ENCODE data around the gene LGALS3BP. TPM values are rescaled to one million over a fixed set of nuclear protein-coding genes. Genes with fewer than 3 reads are reported as not detected.
"Not testable (repeated sequence)": the region's sequence is repeated elsewhere in the genome, so short reads cannot be mapped to it uniquely, and the experiment has no call there.

The LGALS3BP gene
- total and polyA plus RNA-seq, 4 donors, result 66.0 to 224 (median 79.2) TPM

DNA sequence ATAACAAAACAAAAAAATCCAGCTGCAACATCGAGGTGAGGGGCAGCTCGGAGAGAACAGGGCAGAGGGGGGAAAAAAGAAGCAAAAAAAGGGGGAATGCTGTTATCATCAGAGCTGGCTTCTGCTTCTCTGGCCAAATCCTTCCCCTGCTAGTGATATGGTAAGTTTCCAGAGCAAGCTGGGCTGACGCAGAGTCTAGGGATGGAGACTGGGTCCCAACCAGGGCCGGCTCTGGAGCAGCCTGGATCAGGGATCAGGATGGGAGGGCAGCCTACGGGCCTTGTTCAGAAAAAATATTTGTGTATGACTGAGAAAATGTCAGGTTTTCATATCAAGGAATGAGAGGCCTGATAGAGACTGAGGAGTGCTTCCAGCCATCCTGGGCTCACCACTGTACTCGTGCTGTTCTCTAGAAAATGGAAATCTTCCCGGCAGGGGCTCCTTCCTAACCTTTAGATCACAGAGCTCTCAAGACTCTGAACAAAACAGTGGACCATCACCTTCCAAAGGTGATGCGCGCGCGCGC, 43.5 kb upstream of the LGALS3BP start:
- no peaks in the 10 kb centered on the region for H3K36me3 ChIP-seq (ENCODE audit: control insufficient read depth in 4 of 4, insufficient read depth in 3 of 4, low read depth in 1 of 4, low read length in 3 of 4)
- no peak for DNase-seq (ENCODE audit: low spot score)
- TF ChIP-seq, protein P1, sequence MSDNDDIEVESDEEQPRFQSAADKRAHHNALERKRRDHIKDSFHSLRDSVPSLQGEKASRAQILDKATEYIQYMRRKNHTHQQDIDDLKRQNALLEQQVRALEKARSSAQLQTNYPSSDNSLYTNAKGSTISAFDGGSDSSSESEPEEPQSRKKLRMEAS (IDR thresholded peaks at IDR 0.05), result no peak
- TF ChIP-seq, protein P2, sequence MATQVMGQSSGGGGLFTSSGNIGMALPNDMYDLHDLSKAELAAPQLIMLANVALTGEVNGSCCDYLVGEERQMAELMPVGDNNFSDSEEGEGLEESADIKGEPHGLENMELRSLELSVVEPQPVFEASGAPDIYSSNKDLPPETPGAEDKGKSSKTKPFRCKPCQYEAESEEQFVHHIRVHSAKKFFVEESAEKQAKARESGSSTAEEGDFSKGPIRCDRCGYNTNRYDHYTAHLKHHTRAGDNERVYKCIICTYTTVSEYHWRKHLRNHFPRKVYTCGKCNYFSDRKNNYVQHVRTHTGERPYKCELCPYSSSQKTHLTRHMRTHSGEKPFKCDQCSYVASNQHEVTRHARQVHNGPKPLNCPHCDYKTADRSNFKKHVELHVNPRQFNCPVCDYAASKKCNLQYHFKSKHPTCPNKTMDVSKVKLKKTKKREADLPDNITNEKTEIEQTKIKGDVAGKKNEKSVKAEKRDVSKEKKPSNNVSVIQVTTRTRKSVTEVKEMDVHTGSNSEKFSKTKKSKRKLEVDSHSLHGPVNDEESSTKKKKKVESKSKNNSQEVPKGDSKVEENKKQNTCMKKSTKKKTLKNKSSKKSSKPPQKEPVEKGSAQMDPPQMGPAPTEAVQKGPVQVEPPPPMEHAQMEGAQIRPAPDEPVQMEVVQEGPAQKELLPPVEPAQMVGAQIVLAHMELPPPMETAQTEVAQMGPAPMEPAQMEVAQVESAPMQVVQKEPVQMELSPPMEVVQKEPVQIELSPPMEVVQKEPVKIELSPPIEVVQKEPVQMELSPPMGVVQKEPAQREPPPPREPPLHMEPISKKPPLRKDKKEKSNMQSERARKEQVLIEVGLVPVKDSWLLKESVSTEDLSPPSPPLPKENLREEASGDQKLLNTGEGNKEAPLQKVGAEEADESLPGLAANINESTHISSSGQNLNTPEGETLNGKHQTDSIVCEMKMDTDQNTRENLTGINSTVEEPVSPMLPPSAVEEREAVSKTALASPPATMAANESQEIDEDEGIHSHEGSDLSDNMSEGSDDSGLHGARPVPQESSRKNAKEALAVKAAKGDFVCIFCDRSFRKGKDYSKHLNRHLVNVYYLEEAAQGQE (IDR thresholded peaks at IDR 0.05), result no peak
- TF ChIP-seq HNF4G (IDR thresholded peaks at IDR 0.05) (no peak), YY1 (IDR thresholded peaks at IDR 0.05) (no peak), GABPA (IDR thresholded peaks at IDR 0.05 in 1 of 2, conservative IDR thresholded peaks at IDR 0.05 in 1 of 2) (no peak), ATF3 (IDR thresholded peaks at IDR 0.05) (no peak), JUND (IDR thresholded peaks at IDR 0.05) (no peak), EGR1 (IDR thresholded peaks at IDR 0.05; ENCODE audit: low read depth in 2 of 2) (no peak), NR2F2 (IDR thresholded peaks at IDR 0.05) (no peak), RXRA (IDR thresholded peaks at IDR 0.05) (no peak), SP1 (IDR thresholded peaks at IDR 0.05) (no peak), FOXA1 (IDR thresholded peaks at IDR 0.05) (no peak), FOXA2 (IDR thresholded peaks at IDR 0.05) (no peak), RAD21 (IDR thresholded peaks at IDR 0.05) (no peak), TAF1 (conservative IDR thresholded peaks at IDR 0.05) (no peak), HNF4A (conservative IDR thresholded peaks at IDR 0.05) (no peak)
- H3K27ac ChIP-seq (ENCODE audit: low read depth in 1 of 2, low read length in 2 of 2), result peak overlapping the region; percentile 83 to 87
- no peaks in the 10 kb centered on the region for H3K9me3 ChIP-seq (ENCODE audit: control insufficient read depth in 4 of 4, low read length in 3 of 4)
- peaks cover 0 to 6% (median 4%) of the 10 kb centered on the region in 4 donors for H3K4me1 ChIP-seq (ENCODE audit: control insufficient read depth in 4 of 4, insufficient read depth in 4 of 4, low read length in 3 of 4)
- peak overlapping the region in 1 of 2 donors; percentile 43 for H3K9ac ChIP-seq (ENCODE audit: low read depth in 1 of 2, low read length in 2 of 2)
- H3K27me3 ChIP-seq (ENCODE audit: control insufficient read depth in 4 of 4, insufficient read depth in 4 of 4, low read length in 3 of 4), result peaks cover 0 to 7% (median 0%) of the 10 kb centered on the region in 4 donors
- 61% methylated on average over 12 of the region's 12 CpGs for WGBS
- no peak overlapping the region for H3K4me3 ChIP-seq (ENCODE audit: low read depth in 1 of 3, low read length in 3 of 3)

GRCh38 chr17:79022507-79022991, 42.8 kb upstream of the LGALS3BP start:
- DNase-seq (ENCODE audit: low spot score), result no peak
- TF ChIP-seq SP1 (IDR thresholded peaks at IDR 0.05) (peak; percentile 83), RXRA (IDR thresholded peaks at IDR 0.05) (peak; percentile 73 to 92), EGR1 (IDR thresholded peaks at IDR 0.05; ENCODE audit: low read depth in 2 of 2) (no peak), FOXA2 (IDR thresholded peaks at IDR 0.05) (no peak), RAD21 (IDR thresholded peaks at IDR 0.05) (peak in 1 of 2 donors; percentile 27), NR2F2 (IDR thresholded peaks at IDR 0.05) (peak; percentile 93), HNF4G (IDR thresholded peaks at IDR 0.05) (no peak)
- 58% methylated on average over 9 of the region's 9 CpGs for WGBS
- H3K36me3 ChIP-seq (ENCODE audit: control insufficient read depth in 4 of 4, insufficient read depth in 3 of 4, low read depth in 1 of 4, low read length in 3 of 4), result no peaks in the 10 kb centered on the region
- peaks cover 0 to 5% (median 4%) of the 10 kb centered on the region in 4 donors for H3K4me1 ChIP-seq (ENCODE audit: control insufficient read depth in 4 of 4, insufficient read depth in 4 of 4, low read length in 3 of 4)
- H3K27ac ChIP-seq (ENCODE audit: low read depth in 1 of 2, low read length in 2 of 2), result peak overlapping the region; percentile 83 to 87
- H3K4me3 ChIP-seq (ENCODE audit: low read depth in 1 of 3, low read length in 3 of 3), result no peak overlapping the region
- no peaks in the 10 kb centered on the region for H3K9me3 ChIP-seq (ENCODE audit: control insufficient read depth in 4 of 4, low read length in 3 of 4)
- H3K9ac ChIP-seq (ENCODE audit: low read depth in 1 of 2, low read length in 2 of 2), result no peak overlapping the region
- peaks cover 0 to 7% (median 0%) of the 10 kb centered on the region in 4 donors for H3K27me3 ChIP-seq (ENCODE audit: control insufficient read depth in 4 of 4, insufficient read depth in 4 of 4, low read length in 3 of 4)

DNA sequence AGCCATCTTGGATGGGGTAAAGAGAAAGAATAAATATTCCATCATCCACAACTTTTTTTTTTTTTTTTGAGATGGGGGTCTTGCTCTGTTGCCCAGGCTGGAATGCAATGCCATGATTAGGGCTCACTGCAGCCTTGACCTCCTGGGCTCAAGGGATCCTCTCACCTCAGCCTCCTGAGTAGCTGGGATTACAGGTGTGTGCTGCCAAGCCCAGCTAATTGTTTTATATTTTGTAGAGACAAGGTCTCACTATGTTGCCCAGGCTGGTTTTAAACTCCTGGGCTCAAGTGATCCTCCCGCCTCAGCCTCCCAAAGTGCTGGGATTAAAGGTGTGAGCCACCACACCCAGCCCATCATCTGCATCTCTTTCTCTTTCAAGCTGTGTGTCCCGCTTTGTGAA, 42.2 kb upstream of the LGALS3BP start:
- H3K36me3 ChIP-seq (ENCODE audit: control insufficient read depth in 4 of 4, insufficient read depth in 3 of 4, low read depth in 1 of 4, low read length in 3 of 4); H3K27me3 ChIP-seq (ENCODE audit: control insufficient read depth in 4 of 4, insufficient read depth in 4 of 4, low read length in 3 of 4); DNase-seq (ENCODE audit: low spot score); H3K9ac ChIP-seq (ENCODE audit: low read depth in 1 of 2, low read length in 2 of 2); H3K4me3 ChIP-seq (ENCODE audit: low read depth in 1 of 3, low read length in 3 of 3); H3K9me3 ChIP-seq (ENCODE audit: control insufficient read depth in 4 of 4, low read length in 3 of 4); H3K4me1 ChIP-seq (ENCODE audit: control insufficient read depth in 4 of 4, insufficient read depth in 4 of 4, low read length in 3 of 4): not testable (repeated sequence)
- H3K27ac ChIP-seq (ENCODE audit: low read depth in 1 of 2, low read length in 2 of 2), result peak overlapping the region; percentile 30 to 83
- WGBS, result 81% methylated on average over 2 of the region's 2 CpGs
